GM18867 (cell line): Measurements from ENCODE around the gene NDUFS6.
"Not testable (repeated sequence)": the region's sequence is repeated elsewhere in the genome, so short reads cannot be mapped to it uniquely, and the experiment has no call there.

Experiments used
- ATAC-seq: cut with Tn5 transposase; IDR thresholded peaks from one replicate; pipeline ENCODE4 v1.9.1; 2021; ENCODE audit warnings: mild to moderate bottlenecking, moderate library complexity; ENCODE audit not compliant: unreplicated experiment

NDUFS6 gene

GRCh38 chr5:1781726-1782384 is 19.4 kb upstream of the NDUFS6 start:
- no peak for ATAC-seq

GRCh38 chr5:1782385-1783215 is 18.6 kb upstream of the NDUFS6 start:
- ATAC-seq: peak; percentile 17

GRCh38 chr5:1783216-1783554 is 18.0 kb upstream of the NDUFS6 start:
- ATAC-seq: peak; percentile 82

DNA sequence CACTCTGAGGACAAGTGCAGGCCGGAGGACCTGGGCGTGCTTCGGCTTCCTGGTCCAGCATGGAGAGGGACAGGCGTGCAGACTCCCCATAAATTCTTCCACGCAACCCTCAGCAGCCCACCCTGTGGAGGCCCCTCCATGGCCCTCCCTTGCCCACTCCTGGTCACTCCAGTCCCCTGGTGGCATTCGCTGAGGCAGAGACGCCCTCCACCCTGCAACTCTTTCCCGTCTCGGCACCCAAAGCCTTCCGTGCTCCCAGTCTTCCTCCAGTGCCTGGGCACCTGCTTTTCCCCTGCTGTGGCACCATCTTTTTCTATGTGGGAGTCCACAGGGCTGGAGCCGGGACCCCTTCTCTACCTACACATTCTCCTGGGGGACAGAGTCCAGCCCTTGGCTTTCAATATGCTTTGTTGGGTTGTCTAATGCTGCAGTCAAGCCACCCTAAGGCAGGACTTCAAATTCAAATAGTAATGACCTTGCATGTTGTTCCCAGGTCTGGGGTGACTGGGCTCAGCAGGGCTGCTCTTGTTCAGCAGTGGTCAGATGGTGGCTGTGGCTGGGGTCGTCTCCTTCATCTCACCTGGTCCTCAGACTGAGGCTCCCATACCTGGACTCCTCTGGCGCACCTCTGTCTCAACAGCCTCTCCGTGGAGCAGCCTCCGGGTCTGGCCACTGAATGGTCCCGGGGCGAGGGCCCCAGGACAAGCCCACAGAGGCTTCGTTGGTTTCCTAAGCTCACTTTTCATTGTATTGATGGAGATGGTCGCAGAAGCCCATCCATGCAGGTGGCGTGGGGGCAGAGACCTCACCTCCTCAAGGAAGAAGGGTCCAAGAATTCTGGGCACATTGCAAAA is 16.8 kb upstream of the NDUFS6 start:
- ATAC-seq: no peak

GRCh38 chr5:1785062-1785461 is 16.1 kb upstream of the NDUFS6 start:
- no peak for ATAC-seq

DNA sequence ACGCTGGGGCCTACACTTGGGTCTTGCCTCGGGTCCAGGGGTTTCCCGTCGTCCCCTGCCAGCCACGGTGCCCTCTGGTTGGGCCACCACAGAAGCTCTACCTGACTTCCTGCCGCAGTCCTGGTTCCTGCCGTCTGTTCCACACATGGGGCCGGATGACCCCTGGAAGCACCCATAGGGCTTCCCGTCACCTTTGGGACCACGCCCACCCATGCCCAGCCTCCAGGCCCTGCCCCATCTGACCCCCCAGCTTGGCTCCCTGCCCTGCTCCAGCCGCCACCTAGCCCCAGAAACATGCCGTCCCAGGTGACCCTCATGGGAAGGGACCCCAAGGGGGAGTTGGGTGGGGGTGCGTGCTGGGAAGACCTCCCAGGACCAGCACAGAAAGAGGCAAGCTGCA is 15.2 kb upstream of the NDUFS6 start:
- ATAC-seq: no peak

- ATAC-seq: no peak
Measured at GRCh38 chr5:1786621-1787471, 14.4 kb upstream of the NDUFS6 start.

GRCh38 chr5:1787472-1788047 is 13.6 kb upstream of the NDUFS6 start:
- ATAC-seq: no peak

DNA sequence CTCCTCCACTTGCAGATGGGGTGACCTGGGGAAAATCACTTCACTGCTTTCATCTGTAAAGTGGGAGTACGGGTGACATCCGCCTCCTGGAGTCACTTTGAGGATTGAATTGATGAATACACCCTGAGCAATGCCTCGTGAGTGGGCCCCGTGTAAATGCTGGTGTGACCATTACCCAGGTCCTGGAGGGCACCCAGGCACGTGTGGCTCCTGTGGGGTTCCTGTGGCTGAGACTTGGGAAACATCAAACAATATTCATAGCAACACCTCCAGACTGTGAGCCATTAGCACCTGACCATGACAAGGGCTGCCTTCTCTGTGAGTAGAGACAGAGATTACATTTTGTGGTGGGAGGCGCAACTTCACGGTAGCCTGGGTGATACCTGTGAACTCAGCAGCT is 13.0 kb upstream of the NDUFS6 start:
- no peak for ATAC-seq

DNA sequence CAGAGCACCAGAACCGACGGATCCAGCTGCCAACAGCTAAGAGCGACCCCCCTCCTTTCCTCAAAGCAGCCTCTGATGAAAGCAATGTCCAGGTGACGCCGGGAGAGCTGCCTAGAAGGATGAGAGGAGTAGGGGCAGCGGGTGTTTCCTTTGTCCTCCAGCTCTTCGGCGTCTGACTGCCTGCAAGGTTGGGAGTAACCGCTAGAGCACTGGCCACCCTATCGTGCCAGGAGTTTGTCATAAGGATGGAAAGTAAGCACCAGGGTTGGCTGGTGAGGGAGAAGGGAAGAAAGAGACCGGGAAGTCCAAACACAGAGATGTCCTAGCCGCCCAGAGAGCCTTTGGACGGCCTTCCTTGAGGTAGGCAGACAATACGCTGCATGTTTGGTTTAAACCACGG is 12.4 kb upstream of the NDUFS6 start:
- ATAC-seq: no peak

DNA sequence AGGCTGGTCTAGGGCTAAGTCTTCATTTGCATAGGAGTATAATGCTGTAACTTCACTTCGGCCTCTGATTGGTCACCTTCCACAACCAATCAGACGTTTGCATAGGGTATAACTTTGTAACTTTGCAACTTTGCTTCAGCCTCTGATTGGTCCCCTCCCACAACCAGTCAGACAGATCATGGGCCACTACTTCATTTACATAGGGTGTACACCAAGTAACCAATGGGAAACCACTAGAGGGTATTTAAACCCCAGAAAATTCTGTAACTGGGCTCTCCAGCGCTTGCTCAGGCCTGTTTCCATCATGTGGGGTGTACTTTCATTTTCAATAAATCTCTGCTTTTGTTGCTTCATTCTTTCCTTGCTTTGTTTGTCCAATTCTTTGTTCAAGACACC is 11.8 kb upstream of the NDUFS6 start:
- ATAC-seq: not testable (repeated sequence)

GRCh38 chr5:1789834-1790471 is 11.3 kb upstream of the NDUFS6 start:
- ATAC-seq: no peak

- no peak for ATAC-seq
Measured at GRCh38 chr5:1791176-1791575, 10.0 kb upstream of the NDUFS6 start.

- peak; percentile 96 for ATAC-seq
Measured at GRCh38 chr5:1792842-1793266, 8.4 kb upstream of the NDUFS6 start.

GRCh38 chr5:1793301-1793740 is 7.9 kb upstream of the NDUFS6 start:
- ATAC-seq: no peak

GRCh38 chr5:1793966-1794900 is 7.0 kb upstream of the NDUFS6 start:
- ATAC-seq: peak; percentile 29

DNA sequence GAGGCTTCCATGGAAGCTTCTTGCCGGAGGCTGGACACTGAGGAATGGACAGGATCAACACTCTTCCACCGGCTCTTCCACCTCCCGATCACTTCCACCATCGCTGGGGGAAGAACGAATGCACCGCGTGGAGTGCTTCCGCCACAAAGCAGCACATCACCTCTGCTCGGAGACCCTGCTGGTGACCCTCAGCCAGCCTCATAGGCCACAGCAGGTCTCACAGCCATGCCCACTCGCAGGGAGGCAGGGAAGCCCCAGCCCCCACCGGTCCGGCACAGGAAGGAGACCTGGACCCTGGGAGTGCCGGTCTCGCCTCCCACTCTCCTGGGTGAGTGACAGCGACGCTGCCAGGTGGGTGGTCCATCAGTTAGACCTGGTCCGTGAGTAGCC is 6.3 kb upstream of the NDUFS6 start:
- ATAC-seq: no peak

DNA sequence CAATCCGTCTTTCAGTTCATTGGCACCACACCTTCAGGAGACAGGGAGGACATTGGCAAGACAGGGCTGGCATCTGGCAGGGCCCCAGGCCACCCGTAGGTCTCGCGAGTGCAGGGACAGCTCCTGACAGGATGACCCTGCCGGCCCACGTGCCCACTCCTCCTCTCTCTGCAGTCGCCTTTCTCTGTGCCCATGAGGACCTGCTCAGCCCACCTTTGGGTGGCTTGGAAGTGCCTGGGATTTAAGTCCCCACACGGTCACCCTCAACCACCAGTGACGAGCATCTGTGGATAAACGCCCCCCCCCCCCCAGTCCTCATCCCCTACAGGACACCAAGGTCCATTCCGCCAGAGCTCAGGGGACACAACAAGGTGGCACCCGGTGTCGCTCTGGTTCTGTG is 5.7 kb upstream of the NDUFS6 start:
- no peak for ATAC-seq

DNA sequence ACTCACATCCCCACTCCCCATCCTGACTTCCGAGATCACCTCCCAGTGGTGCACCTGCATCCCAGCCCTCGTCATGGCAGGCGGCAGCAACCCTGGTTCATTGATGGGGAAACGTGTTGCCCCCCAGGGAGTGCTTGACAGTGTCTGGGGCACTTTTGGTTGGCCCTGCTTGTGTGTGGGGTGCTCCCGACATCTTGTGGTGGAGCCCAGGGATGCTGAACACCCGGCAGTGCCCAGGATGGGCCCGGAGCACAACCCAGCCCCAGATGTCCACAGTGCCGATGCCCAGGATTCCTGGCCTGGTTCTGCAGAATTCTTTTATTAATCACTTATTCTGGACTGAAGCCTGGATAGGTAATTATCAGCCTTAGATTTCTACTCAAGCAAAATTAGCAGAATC is 5.3 kb upstream of the NDUFS6 start:
- ATAC-seq: no peak
